ENCODE results near the gene EHMT1.

The EHMT1 gene

DNA sequence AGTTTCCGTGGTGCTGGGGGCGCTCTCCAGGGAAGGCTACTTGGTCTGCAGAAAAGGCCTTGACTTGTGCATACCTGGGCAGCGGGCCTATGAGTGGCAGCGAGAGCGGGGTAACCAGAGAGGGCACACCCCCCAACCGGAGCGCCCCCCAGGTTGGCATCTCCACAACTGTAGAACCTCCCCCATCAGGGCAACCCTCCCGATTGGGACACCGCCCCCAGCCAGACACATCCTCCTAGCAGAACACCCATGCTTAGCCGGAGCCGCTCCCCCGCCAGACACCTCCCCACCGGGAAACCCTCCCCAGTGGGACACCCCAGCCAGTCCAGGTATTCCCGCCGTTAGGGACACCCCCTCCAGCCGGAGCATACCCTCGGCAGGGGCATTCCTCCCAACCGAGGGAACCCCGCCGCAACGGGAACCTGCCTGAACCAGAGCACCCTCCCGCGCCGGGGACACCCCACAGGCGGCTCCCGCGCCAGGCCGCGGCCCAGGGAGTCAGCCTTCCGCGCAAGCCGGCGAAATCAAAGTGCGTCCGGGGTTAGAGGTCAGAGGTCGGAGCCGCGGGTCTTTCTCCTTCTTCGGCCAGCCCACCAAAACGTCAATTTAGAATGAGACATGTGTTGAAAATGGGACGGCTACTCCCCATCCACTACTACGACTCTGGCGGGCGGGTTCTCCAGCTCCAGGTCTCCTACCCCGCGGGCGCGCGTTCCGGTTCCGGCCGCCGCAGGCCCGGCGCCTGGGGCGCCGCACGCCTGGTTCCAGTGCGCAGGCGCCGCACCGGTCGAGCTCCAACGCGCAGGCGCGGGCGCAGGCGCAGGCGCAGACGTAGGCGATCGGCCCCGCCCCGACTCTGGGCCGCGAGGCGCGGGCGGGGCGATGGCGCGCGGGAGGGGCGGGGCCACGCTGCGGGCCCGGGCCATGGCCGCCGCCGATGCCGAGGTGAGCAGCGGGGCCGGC, at the start of gene EHMT1:
EHMT1 (plus strand) TSS at position 901 of the 963 bp plus-strand sequence; CDS start at position 925, 24 bp downstream.
- DNase-seq (ENCODE audit: low read depth in 2 of 2) = peak; percentile 86 to 90

DNA sequence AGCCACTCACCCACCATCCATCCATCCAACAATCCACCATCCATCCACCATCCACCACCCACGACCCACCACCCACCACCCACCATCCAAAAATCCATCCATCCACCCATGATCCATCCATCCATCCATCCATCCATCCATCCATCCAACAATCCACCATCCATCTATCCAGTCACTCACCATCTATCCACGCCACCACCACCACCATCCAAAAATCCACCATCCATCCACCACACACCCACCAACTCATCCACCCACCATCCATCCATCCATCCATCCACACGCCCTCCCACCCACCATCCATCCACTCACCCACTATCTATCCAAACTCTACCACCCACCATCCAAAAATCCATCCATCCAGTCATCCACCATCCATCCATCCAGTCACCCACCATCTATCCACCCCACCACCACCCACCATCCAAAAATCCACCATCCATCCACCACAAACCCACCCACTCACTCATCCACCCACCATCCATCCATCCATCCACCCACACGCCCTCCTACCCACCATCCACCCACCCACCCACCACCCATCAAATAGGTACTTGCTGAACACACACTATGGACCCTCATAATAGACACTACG, 49.1 kb upstream of the EHMT1 start:
- DNase-seq (ENCODE audit: low read depth in 2 of 2) = no peak

GRCh38 chr9:137570566-137570965, 48.2 kb upstream of the EHMT1 start:
- no peak for DNase-seq (ENCODE audit: low read depth in 2 of 2)

- no peak for DNase-seq (ENCODE audit: low read depth in 2 of 2)
Measured at GRCh38 chr9:137574192-137574591, 44.6 kb upstream of the EHMT1 start.

DNA sequence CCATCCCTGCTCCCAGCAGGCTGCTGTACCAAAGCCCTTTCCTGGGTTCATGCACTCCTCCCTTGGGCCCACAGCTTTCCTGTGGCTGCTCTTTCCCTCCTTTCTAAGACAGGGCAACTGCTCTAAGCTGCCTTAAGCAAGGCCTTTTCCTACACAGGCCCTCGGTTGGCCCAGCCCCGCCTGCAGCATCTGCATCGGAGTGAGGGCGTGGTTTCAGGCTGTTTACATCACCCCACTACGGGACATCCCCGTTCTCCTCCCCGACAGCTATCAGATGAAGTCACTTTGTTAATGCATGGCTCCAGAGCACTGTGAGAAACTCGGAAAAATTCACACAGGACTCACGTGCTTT, 43.5 kb upstream of the EHMT1 start:
- DNase-seq (ENCODE audit: low read depth in 2 of 2) = no peak

- DNase-seq (ENCODE audit: low read depth in 2 of 2) = no peak
Measured at GRCh38 chr9:137575716-137576411, 42.9 kb upstream of the EHMT1 start.

DNA sequence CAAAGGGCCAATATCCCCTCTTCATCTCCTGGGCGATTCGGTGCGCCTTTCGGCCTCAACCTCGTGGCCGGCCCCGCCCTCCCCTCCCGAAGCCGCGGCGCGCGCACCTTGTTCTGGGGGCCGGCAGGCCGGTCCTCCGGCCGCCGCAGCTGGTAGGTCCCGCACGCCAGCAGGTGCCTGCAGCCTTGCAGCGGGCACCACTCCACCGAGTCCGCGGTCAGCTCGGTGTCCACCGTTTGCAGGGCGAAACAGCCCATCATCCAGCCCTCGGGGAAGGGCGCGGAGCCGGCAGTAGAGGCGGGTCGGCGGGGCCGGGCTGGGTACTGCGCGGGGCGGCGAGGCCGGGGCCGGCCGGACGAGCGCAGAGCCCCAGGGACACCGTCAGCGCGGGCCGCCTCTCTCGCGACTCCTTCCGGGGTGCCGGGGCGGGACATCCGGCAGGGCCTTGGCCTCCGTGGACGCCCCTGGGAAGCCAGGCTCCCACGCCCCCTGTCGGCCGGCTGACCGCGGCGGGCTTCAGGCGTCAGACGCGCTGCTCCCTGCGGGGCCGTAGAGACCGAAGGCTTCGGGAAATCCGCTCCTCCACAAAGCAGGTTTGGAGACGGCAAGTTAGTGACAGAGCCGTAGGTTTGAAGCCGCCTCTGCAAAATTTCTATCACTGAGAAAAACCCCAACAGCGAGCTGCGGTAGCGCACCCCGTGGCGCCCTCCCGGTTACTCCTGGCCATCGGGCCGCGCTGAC, 40.1 kb upstream of the EHMT1 start, which contains the start of gene DPH7:
DPH7 (minus strand) TSS at position 408 of the 741 bp plus-strand sequence; CDS start at position 260, 148 bp downstream.
- DNase-seq (ENCODE audit: low read depth in 2 of 2) = peak; percentile 89 to 98

DNA sequence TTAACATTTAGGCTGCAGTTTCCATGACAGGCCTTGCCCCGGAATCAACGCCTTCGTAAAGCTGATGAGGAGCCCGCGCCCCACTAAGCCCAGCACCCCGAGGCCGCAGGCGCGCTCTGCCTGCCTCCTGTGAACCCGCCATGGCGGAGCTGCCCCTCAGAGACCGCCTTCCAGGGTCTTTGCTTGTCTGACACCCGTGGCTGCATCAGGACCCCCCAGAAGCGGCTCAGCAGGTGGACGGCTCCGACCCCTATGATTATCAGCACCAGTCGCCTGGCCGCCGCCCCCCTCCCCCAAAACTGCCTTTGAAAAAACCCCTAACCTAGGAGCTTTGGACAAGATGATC, 39.6 kb upstream of the EHMT1 start:
- no peak for DNase-seq (ENCODE audit: low read depth in 2 of 2)

GRCh38 chr9:137580209-137580953, 38.4 kb upstream of the EHMT1 start:
- no peak for DNase-seq (ENCODE audit: low read depth in 2 of 2)

- no peak for DNase-seq (ENCODE audit: low read depth in 2 of 2)
Measured at GRCh38 chr9:137580954-137581322, 37.9 kb upstream of the EHMT1 start.

GRCh38 chr9:137581361-137582285, 37.2 kb upstream of the EHMT1 start:
- DNase-seq (ENCODE audit: low read depth in 2 of 2) = no peak

DNA sequence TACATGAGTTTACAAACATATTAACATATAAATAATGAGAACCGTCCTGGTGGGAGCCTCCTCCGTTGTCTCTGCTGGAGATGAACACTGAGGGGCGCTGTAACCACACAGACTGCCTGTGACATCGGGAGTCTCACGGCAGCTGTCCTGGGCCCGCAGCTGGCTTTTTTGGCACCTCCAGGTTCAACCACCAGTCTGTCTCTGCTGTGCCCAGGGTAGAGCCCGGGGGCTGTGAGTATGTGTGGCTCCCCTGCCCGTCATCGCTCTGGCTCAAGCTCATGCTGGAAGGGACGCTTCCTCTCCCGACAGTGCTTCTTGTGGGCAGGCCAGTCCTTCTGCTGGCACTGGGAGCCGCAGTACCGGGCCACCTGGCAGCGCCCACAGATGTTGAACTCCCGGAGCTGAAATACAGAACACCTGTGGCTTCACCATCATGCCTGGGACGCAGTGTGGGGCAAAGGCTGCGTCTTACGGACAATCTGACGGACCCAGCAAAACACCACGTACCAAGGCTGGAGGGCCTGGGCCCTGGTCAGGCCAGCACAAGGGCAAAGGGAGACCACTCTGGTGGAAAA, 36.4 kb upstream of the EHMT1 start:
- DNase-seq (ENCODE audit: low read depth in 2 of 2) = no peak

DNA sequence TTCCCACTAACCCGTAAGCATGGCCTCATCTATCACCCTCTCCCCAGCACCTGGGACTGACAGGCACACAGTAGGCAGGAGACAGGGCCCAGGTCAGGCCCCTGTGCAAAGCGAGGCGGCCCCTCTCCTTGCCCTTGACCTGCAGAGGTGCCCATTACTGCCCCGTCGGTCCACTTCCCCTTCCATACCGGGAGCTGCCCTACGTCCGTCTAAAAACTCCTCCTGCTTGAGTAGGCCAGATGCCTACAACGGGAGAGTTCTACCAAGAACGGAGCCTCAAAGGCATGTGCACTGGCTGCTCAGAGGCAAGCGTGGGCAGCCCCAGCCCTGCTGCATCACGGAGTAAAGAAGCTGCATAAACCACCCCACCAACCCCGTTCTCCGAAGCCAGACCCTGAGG, 35.5 kb upstream of the EHMT1 start:
- DNase-seq (ENCODE audit: low read depth in 2 of 2) = no peak

DNA sequence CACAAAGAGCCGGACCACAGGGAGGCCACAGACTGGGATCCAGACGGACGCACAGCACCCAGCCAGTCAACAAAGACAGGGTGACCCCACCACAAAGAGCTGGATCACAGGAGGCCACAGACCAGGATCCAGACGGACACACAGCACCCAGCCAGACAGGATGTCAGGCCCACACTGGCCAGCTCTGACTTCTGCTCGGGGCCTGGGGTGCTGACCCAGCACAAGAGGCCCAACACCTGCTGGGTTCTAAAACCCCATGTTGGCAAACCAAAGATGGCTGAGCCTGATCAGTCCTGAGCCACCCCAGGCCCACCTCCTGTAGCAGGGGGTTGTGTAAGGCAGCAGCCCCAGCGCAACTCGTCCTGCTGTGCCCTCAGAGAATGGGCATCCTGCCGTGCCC, 34.8 kb upstream of the EHMT1 start:
- no peak for DNase-seq (ENCODE audit: low read depth in 2 of 2)

DNA sequence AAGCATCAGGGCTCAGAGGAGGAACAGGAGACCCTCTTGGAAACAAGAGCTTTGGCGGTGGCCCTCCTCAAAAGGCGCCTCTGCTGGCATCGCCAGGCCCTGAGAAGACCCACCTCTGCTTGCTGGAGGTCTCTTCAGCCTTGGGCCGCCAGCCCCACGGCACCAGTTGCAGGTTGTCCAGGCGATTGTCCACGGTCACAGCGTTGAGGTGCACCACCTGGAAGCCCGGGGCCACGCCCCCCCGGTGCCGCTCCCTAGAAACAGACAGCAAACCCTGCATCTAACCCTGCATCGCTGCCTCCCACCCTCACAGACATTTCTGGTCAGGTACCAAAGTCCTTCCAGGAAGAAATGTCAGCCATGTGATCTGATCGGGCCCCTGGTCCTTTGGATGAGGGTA, 32.0 kb upstream of the EHMT1 start:
- DNase-seq (ENCODE audit: low read depth in 2 of 2) = no peak

DNA sequence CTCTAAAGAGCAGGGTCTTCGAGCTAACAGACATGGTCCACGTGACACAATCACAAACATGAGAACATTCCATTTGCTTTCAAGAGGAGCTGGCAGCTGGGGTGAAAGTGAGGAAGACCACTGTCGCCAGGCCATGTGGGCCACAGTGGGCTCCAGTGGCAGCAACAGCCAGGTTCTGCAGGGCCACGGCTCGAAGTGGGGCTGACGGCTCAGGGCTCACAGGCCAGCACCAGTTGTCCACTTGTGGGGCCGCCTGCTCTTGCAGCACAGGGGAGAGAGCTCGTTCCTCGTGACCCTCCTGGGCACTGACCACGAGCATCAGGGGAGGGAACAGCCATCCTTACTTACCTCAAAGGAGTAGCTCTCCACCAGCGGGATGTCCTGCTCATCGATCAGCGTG, 30.5 kb upstream of the EHMT1 start:
- DNase-seq (ENCODE audit: low read depth in 2 of 2) = no peak

- no peak for DNase-seq (ENCODE audit: low read depth in 2 of 2)
Measured at GRCh38 chr9:137588891-137589290, 29.9 kb upstream of the EHMT1 start.

- DNase-seq (ENCODE audit: low read depth in 2 of 2) = no peak
Measured at GRCh38 chr9:137589441-137590122, 29.2 kb upstream of the EHMT1 start.

- no peak for DNase-seq (ENCODE audit: low read depth in 2 of 2)
Measured at GRCh38 chr9:137590123-137590468, 28.7 kb upstream of the EHMT1 start.

Data from stimulated activated CD4-positive, alpha-beta T cell treated with anti-CD3 and anti-CD28 coated beads, Interleukin-1b, Interleukin-23, amount 100 ng/mL, for 4 hours (primary cell).